Sigmoid colon (tissue), 4 donors: ENCODE results near the gene ZNF778.

Source experiments
- EP300 ChIP-seq, 4 donors: sonication (generic); formaldehyde crosslinking; IDR thresholded peaks; one replicate each; pipeline ENCODE4 v1.6.1; 2017; ENCODE audit warnings: antibody characterized with exemption in 4 of 4
- POLR2A ChIP-seq, 2 donors: fragments of 450-650 bp; IDR thresholded peaks; one replicate each; pipeline ENCODE4 v1.6.1; 2016; ENCODE audit warnings: antibody characterized with exemption in 2 of 2, mild to moderate bottlenecking in 2 of 2, moderate library complexity in 2 of 2
- TF ChIP-seq, protein P1 (sequence below), 4 experiments: fragments of 450-650 bp in 3 of 4; fragments of 200-600 bp in 1 of 4; IDR thresholded peaks; one replicate each; pipeline ENCODE4 v1.5.1; 2016 to 2019; ENCODE audit warnings: antibody characterized with exemption in 4 of 4, mild to moderate bottlenecking in 3 of 4, moderate library complexity in 2 of 4

DNA sequence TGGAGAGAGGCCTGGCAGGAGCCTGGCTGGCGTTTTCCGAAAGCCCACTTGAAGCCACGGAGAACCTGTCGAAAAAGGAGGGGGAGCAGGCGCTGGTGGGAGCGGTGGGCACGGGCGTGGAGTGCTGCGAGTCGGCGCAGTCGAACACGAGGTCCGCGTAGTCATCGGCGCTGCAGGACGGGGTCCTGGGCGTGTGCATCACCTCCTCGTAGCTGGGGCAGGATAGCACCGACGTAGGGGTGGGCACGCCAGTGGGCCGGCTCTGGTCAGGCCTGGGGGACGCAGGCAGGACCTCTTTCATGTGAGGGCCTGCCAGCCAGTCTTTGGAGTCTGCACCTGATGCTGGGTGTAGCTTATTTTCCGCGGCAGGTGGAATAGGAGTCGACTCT lies 63.7 kb downstream of the ZNF778 start:
- TF ChIP-seq, protein P1, sequence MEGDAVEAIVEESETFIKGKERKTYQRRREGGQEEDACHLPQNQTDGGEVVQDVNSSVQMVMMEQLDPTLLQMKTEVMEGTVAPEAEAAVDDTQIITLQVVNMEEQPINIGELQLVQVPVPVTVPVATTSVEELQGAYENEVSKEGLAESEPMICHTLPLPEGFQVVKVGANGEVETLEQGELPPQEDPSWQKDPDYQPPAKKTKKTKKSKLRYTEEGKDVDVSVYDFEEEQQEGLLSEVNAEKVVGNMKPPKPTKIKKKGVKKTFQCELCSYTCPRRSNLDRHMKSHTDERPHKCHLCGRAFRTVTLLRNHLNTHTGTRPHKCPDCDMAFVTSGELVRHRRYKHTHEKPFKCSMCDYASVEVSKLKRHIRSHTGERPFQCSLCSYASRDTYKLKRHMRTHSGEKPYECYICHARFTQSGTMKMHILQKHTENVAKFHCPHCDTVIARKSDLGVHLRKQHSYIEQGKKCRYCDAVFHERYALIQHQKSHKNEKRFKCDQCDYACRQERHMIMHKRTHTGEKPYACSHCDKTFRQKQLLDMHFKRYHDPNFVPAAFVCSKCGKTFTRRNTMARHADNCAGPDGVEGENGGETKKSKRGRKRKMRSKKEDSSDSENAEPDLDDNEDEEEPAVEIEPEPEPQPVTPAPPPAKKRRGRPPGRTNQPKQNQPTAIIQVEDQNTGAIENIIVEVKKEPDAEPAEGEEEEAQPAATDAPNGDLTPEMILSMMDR (IDR thresholded peaks at IDR 0.05), result no peak
- TF ChIP-seq POLR2A (IDR thresholded peaks at IDR 0.05) (no peak), EP300 (IDR thresholded peaks at IDR 0.05) (no peak)
